Measurements from ENCODE around the gene H2BK1.
A peak's percentile ranks its signal among the peaks of the same experiment; 100 is the strongest.

The H2BK1 gene

GRCh38 chr7:151240942-151241754 is 30.9 kb upstream of the H2BK1 start:
- TF ChIP-seq CTCF (IDR thresholded peaks at IDR 0.05), result no peak
- no peak for TF ChIP-seq ZFX (IDR thresholded peaks at IDR 0.05; ENCODE audit: borderline replicate concordance)
- H3K27ac ChIP-seq, result peak overlapping the region; percentile 49

DNA sequence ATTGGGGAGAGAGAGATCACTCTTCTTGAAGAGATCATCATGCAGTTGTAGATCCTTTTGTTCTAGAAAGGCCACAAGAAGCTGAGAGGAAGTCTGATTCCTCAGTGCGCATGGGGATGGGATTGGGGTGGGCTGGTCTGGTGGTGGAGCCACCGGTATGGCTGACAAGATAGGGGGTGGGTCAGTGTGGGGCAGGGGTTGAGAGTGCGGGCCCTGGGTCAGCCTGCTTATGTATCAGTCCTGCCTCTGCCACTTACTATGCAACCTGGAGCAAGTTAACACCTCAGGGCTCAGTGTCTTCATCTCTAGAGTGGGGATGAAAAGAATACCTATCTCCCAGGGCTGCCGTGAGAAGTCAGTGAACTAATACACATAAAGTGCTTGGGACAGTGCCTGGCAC is 30.2 kb upstream of the H2BK1 start:
- peak overlapping the region; percentile 49 for H3K27ac ChIP-seq
- TF ChIP-seq CTCF (IDR thresholded peaks at IDR 0.05), result no peak
- no peak for TF ChIP-seq ZFX (IDR thresholded peaks at IDR 0.05; ENCODE audit: borderline replicate concordance)

DNA sequence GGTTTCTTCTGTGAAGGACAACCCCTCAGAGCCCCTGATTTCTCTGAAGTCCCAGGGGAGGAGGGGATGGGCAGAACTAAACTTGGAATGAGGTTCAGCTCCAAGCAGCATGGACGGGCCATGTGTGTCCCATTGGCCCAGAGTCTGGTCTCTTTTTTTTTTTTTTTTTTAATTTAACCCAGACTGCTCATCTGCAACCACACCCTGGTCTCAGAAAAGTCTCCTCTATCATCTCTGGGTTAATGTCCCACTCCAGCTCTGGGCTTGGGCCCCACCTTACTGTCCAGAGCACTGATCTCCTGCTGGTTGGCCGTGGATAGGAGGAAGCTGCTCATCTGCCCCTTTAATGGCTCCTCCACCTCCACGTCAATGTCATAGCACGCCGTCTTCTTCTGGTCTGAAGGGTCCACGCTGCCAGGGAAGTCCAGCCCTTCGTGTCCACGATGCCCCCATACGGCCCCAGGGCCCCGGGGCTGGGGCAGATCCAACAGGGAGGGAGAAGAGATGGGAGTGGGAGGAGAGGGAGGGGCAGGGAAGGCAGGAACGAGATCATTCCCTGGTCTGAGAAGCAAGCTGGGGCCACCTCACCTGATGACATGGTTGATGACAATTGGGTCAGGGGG is 29.7 kb upstream of the H2BK1 start:
- no peak for TF ChIP-seq CTCF (IDR thresholded peaks at IDR 0.05)
- no peak for TF ChIP-seq ZFX (IDR thresholded peaks at IDR 0.05; ENCODE audit: borderline replicate concordance)

GRCh38 chr7:151238924-151239836 is 28.9 kb upstream of the H2BK1 start:
- H3K27ac ChIP-seq, result no peak overlapping the region
- TF ChIP-seq ZFX (IDR thresholded peaks at IDR 0.05; ENCODE audit: borderline replicate concordance) (no peak), CTCF (IDR thresholded peaks at IDR 0.05) (no peak)

More for the DNA sequence above, 29.7 kb upstream of the H2BK1 start:
- peak overlapping the region; percentile 49 for H3K27ac ChIP-seq

GRCh38 chr7:151238190-151238810 is 28.0 kb upstream of the H2BK1 start:
- H3K27ac ChIP-seq, result no peak overlapping the region
- TF ChIP-seq ZFX (IDR thresholded peaks at IDR 0.05; ENCODE audit: borderline replicate concordance), result no peak
- no peak for TF ChIP-seq CTCF (IDR thresholded peaks at IDR 0.05)

DNA sequence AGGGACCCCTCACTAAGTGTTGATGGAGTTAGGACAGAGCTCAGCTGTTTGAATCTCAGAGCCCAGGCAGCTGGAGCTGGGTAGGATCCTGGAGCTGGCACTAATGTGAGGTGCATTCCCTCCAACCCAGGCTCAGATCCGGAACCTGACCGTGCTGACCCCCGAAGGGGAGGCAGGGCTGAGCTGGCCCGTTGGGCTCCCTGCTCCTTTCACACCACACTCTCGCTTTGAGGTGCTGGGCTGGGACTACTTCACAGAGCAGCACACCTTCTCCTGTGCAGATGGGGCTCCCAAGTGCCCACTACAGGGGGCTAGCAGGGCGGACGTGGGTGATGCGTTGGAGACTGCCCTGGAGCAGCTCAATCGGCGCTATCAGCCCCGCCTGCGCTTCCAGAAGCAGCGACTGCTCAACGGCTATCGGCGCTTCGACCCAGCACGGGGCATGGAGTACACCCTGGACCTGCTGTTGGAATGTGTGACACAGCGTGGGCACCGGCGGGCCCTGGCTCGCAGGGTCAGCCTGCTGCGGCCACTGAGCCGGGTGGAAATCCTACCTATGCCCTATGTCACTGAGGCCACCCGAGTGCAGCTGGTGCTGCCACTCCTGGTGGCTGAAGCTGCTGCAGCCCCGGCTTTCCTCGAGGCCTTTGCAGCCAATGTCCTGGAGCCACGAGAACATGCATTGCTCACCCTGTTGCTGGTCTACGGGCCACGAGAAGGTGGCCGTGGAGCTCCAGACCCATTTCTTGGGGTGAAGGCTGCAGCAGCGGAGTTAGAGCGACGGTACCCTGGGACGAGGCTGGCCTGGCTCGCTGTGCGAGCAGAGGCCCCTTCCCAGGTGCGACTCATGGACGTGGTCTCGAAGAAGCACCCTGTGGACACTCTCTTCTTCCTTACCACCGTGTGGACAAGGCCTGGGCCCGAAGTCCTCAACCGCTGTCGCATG is 27.2 kb upstream of the H2BK1 start:
- no peak overlapping the region for H3K27ac ChIP-seq
- TF ChIP-seq CTCF (IDR thresholded peaks at IDR 0.05), result no peak
- TF ChIP-seq ZFX (IDR thresholded peaks at IDR 0.05; ENCODE audit: borderline replicate concordance), result no peak

Data from 22Rv1 (cell line).